ENCODE results near the gene RBM28. TPM values are rescaled to one million over a fixed set of nuclear protein-coding genes. Genes with fewer than 3 reads are reported as not detected.

RBM28 gene
- total RNA-seq, 1 experiment from 2014 or later = 70.0 TPM

- H2BK15ac ChIP-seq (ENCODE audit: low read depth, low read length) = no peak overlapping the region
- no peak overlapping the region for H2BK120ac ChIP-seq (ENCODE audit: low read depth, low read length, poor library complexity, severe bottlenecking)
- H3K27me3 ChIP-seq (ENCODE audit: insufficient read depth, low read length) = peaks cover 15% of the 10 kb centered on the region; the same call in 1 of the 2 replicates
- no peak overlapping the region for H2AFZ ChIP-seq (ENCODE audit: low read length)
- H3K36me3 Mint-ChIP-seq (ENCODE audit: insufficient read depth in 1 of 3, low read depth in 3 of 3) = no peaks in the 10 kb centered on the region
- no peak overlapping the region for H2BK5ac ChIP-seq (ENCODE audit: insufficient read length, low read length)
- 0 out of 2 replicates have a peak, but pooled peaks cover 1% of the 10 kb centered on the region for H3K79me2 ChIP-seq (ENCODE audit: insufficient read depth, low read length)
- peak; percentile 94 for DNase-seq
- H4K8ac ChIP-seq (replicated peaks; ENCODE audit: insufficient read length, low read depth, low read length) = no peak overlapping the region
- no peak overlapping the region for H2AK5ac ChIP-seq (ENCODE audit: insufficient read length, low read length)
- no peak overlapping the region for H3K4me2 ChIP-seq (ENCODE audit: insufficient read depth, insufficient read length, low read length)
- no peak overlapping the region for H3K4me3 Mint-ChIP-seq
- no CpG with 5 or more reads among the region's 34 CpGs for WGBS (ENCODE audit: extremely low coverage, insufficient read length, low lambda C conversion rate)
- H2BK20ac ChIP-seq (ENCODE audit: low read depth, low read length, poor library complexity, severe bottlenecking) = no peak overlapping the region
- no peak overlapping the region for H4K91ac ChIP-seq (ENCODE audit: insufficient read length, low read depth, low read length)
- H3K27ac ChIP-seq (ENCODE audit: insufficient read length, low read depth, low read length) = no peak overlapping the region
- no peak overlapping the region for H2BK12ac ChIP-seq (ENCODE audit: insufficient read length, low read depth, low read length)
- no peaks in the 10 kb centered on the region for H3K9me3 ChIP-seq (ENCODE audit: control insufficient read depth, low read depth, low read length)
- H3K9ac ChIP-seq (ENCODE audit: extremely low read depth, insufficient read length, low read length) = no peak overlapping the region
- TF ChIP-seq CTCF (conservative IDR thresholded peaks at IDR 0.05) = peak; percentile 68
- no peaks in the 10 kb centered on the region for H3K4me1 ChIP-seq (ENCODE audit: insufficient read depth, low read length)
- H3K18ac ChIP-seq (ENCODE audit: insufficient read length, low read depth, low read length) = no peak overlapping the region
- peaks cover 3% of the 10 kb centered on the region for H3K23me2 ChIP-seq (ENCODE audit: insufficient read length, low read depth, low read length, poor library complexity, severe bottlenecking)
- no peak overlapping the region for H3K23ac ChIP-seq (ENCODE audit: insufficient read length, low read depth, low read length)
- H3K4ac ChIP-seq (ENCODE audit: low read depth, low read length) = no peak overlapping the region
- H3K27me3 Mint-ChIP-seq (ENCODE audit: low read depth) = peaks cover 83% of the 10 kb centered on the region
- H3K56ac ChIP-seq (ENCODE audit: insufficient read length, low read depth, low read length) = no peak overlapping the region
- H3K14ac ChIP-seq (ENCODE audit: insufficient read depth, low read length) = peak overlapping the region; percentile 52; the same call in 1 of the 2 replicates
- no peak overlapping the region for H3T11ph ChIP-seq (ENCODE audit: low read length)
- H4K20me1 ChIP-seq (ENCODE audit: control insufficient read depth, insufficient read depth, insufficient read length) = no peaks in the 10 kb centered on the region
- H3K79me1 ChIP-seq (ENCODE audit: insufficient read depth, low read depth, low read length, poor library complexity, severe bottlenecking) = no peaks in the 10 kb centered on the region
- H4K5ac ChIP-seq (ENCODE audit: insufficient read length, low read depth, low read length) = no peak overlapping the region
- H3K4me1 Mint-ChIP-seq = peaks cover 3 to 10% of the 10 kb centered on the region in 2 experiments; a peak in 3 of 4 replicates
- H3K27ac Mint-ChIP-seq = no peak overlapping the region
- H3K9me3 Mint-ChIP-seq = no peaks in the 10 kb centered on the region
These were observed 8.4 kb upstream of the RBM28 start for GRCh38 chr7:128352153-128352537.
